CD14-positive monocyte (primary cell): Measurements from ENCODE around the gene TRMT5. TPM values are rescaled to one million over a fixed set of nuclear protein-coding genes. Genes with fewer than 3 reads are reported as not detected.

Experiments used
- DNase-seq, 3 donors: peaks; one replicate each; pipeline ENCODE4 v3.0.0-alpha.2; 2011 to 2022
- H2AFZ ChIP-seq: 2 replicates; pipeline ENCODE4 v1.6.0; 2012; ENCODE audit warnings: mild to moderate bottlenecking, low read depth, low read length, inconsistent platforms; ENCODE audit not compliant: insufficient read depth, poor library complexity, severe bottlenecking
- H3K27ac ChIP-seq, 2 donors: 1 replicate in 1 of 2; 2 replicates in 1 of 2; pipeline ENCODE4 v1.5.1; 2012 to 2013; ENCODE audit warnings: low read length in 2 of 2, control low read depth in 1 of 2, inconsistent platforms in 1 of 2, low read depth in 1 of 2, mild to moderate bottlenecking in 1 of 2
- H3K27me3 ChIP-seq, 2 donors: one replicate each; pipeline versions ENCODE4 v1.6.0 to v1.6.1; 2011 to 2013; ENCODE audit warnings: low read length in 2 of 2; ENCODE audit not compliant: control insufficient read depth in 2 of 2, insufficient read depth in 2 of 2
- H3K36me3 ChIP-seq, 2 donors: replicated peaks in 1 of 2; 1 replicate in 1 of 2; 2 replicates in 1 of 2; pipeline versions ENCODE4 v1.5.1 to v1.6.1; 2012 to 2013; ENCODE audit warnings: low read length in 2 of 2, control low read depth in 1 of 2, inconsistent platforms in 1 of 2, mild to moderate bottlenecking in 1 of 2; ENCODE audit not compliant: insufficient read depth in 2 of 2, control insufficient read depth in 1 of 2
- H3K4me1 ChIP-seq, 2 donors: 1 replicate in 1 of 2; 2 replicates in 1 of 2; pipeline versions ENCODE4 v1.5.1 to v1.6.1; 2012 to 2013; ENCODE audit warnings: low read length in 2 of 2, control low read depth in 1 of 2, inconsistent platforms in 1 of 2, mild to moderate bottlenecking in 1 of 2, moderate library complexity in 1 of 2; ENCODE audit not compliant: insufficient read depth in 2 of 2, control insufficient read depth in 1 of 2
- H3K4me2 ChIP-seq: replicated peaks from 2 replicates; pipeline ENCODE3; 2012; ENCODE audit warnings: low read length, moderate library complexity, mild to moderate bottlenecking; ENCODE audit not compliant: poor library complexity, severe bottlenecking; ENCODE audit errors: extremely low read depth
- H3K4me3 ChIP-seq, 3 experiments: fragments of 200-600 bp in 1 of 3; sonication (generic) in 1 of 3; replicated peaks in 1 of 3; 1 replicate in 2 of 3; 2 replicates in 1 of 3; pipeline ENCODE4 v1.5.1; 2011 to 2013; ENCODE audit warnings: low read length in 3 of 3, mild to moderate bottlenecking in 3 of 3, control low read depth in 2 of 3, low read depth in 2 of 3, inconsistent platforms in 1 of 3, moderate library complexity in 1 of 3
- H3K79me2 ChIP-seq: 2 replicates; pipeline ENCODE4 v1.6.0; 2012; ENCODE audit warnings: mild to moderate bottlenecking, control low read depth, inconsistent platforms, low read length, moderate library complexity; ENCODE audit not compliant: insufficient read depth
- H3K9ac ChIP-seq: 2 replicates; pipeline ENCODE4 v1.6.0; 2017; ENCODE audit warnings: low read length, mild to moderate bottlenecking; ENCODE audit not compliant: insufficient read depth, poor library complexity, severe bottlenecking
- H3K9me3 ChIP-seq, 2 donors: replicated peaks in 1 of 2; 1 replicate in 1 of 2; 2 replicates in 1 of 2; pipeline versions ENCODE4 v1.5.1 to v1.6.1; 2012 to 2013; ENCODE audit warnings: low read length in 2 of 2, control low read depth in 1 of 2; ENCODE audit not compliant: control insufficient read depth in 1 of 2, insufficient read depth in 1 of 2
- H4K20me1 ChIP-seq: 2 replicates; pipeline ENCODE4 v1.6.0; 2012; ENCODE audit warnings: mild to moderate bottlenecking, low read length, control low read depth, moderate library complexity; ENCODE audit not compliant: insufficient read depth
- H3K27ac Mint-ChIP-seq, 7 donors: one replicate each; pipeline ENCODE4 v1.8.0; 2020; ENCODE audit warnings: mild to moderate bottlenecking in 7 of 7, mixed read lengths in 7 of 7, moderate library complexity in 6 of 7, inconsistent platforms in 2 of 7
- H3K27me3 Mint-ChIP-seq, 3 donors: one replicate each; pipeline ENCODE4 v1.8.0; 2021 to 2022; ENCODE audit warnings: low read depth in 3 of 3, mild to moderate bottlenecking in 3 of 3, mixed read lengths in 3 of 3, moderate library complexity in 3 of 3, inconsistent platforms in 1 of 3
- H3K36me3 Mint-ChIP-seq, 2 donors: one replicate each; pipeline ENCODE4 v1.8.0; 2020; ENCODE audit warnings: mixed read lengths in 2 of 2, inconsistent platforms in 1 of 2, mild to moderate bottlenecking in 1 of 2
- H3K4me1 Mint-ChIP-seq: one replicate; pipeline ENCODE4 v1.8.0; 2020; ENCODE audit warnings: mild to moderate bottlenecking, mixed read lengths
- H3K4me3 Mint-ChIP-seq, 2 donors: one replicate each; pipeline ENCODE4 v1.8.0; 2020; ENCODE audit warnings: mild to moderate bottlenecking in 2 of 2, mixed read lengths in 2 of 2, moderate library complexity in 1 of 2
- H3K9me3 Mint-ChIP-seq, 7 donors: one replicate each; pipeline ENCODE4 v1.8.0; 2020 to 2022; ENCODE audit warnings: mixed read lengths in 7 of 7, mild to moderate bottlenecking in 6 of 7, moderate library complexity in 6 of 7, inconsistent platforms in 2 of 7
- CTCF ChIP-seq: fragments of 200-600 bp; IDR thresholded peaks from one replicate; pipeline ENCODE4 v1.8.0; 2022; ENCODE audit warnings: antibody characterized with exemption, mild to moderate bottlenecking
- WGBS: methylation state at CpG from one replicate; pipeline ENCODE4 v1.1.5; 2013; ENCODE audit warnings: missing lambda C conversion rate; ENCODE audit not compliant: insufficient coverage; 5-methylcytosine and 5-hydroxymethylcytosine counted together
- intact Hi-C, 2 donors: fragments of 100-400 bp; cut with micrococcal nuclease; formaldehyde crosslinking; loops; one replicate each; pipeline versions ENCODE4 v1.15.0 to v1.15.1; 2023
- polyA plus RNA-seq, 3 donors: library from polyadenylated mRNA; depleted of rRNA in 1 of 3; unstranded in 2 of 3; stranded (reverse) in 1 of 3; fragments of 300-500 nt in 2 of 3; fragments of >200 nt in 1 of 3; fragmentation: Illumina TruSeq in 2 of 3; gene quantifications; 1 replicate in 2 of 3; 2 replicates in 1 of 3; pipeline ENCODE4 v1.2.3, GENCODE V29; 2012 to 2021

TRMT5 gene
- polyA plus RNA-seq, 3 donors = 0.89 to 2.8 (median 1.9) TPM

GRCh38 chr14:61003571-61003970 is 22.7 kb upstream of the TRMT5 start:
- no peaks in the 10 kb centered on the region for H3K27me3 ChIP-seq
- Mint-ChIP-seq H3K36me3 (peaks cover 14 to 15% of the 10 kb centered on the region in 2 donors), H3K27me3 (peaks cover 0 to 2% (median 0%) of the 10 kb centered on the region in 3 donors), H3K4me3 (no peak overlapping the region), H3K4me1 (no peaks in the 10 kb centered on the region), H3K9me3 (peaks cover 2 to 9% (median 3%) of the 10 kb centered on the region in 7 donors), H3K27ac (no peak overlapping the region)
- WGBS = no CpG with 5 or more reads among the region's 1 CpG
- no peak overlapping the region for H3K4me3 ChIP-seq
- intact Hi-C loops = no loop called here
- no peak overlapping the region for H3K27ac ChIP-seq
- H4K20me1 ChIP-seq = no peaks in the 10 kb centered on the region
- no peak for DNase-seq
- peaks cover 2 to 3% of the 10 kb centered on the region in 2 donors for H3K36me3 ChIP-seq
- H3K9ac ChIP-seq = no peak overlapping the region
- H3K4me1 ChIP-seq = no peaks in the 10 kb centered on the region
- no peaks in the 10 kb centered on the region for H3K9me3 ChIP-seq
- no peak for TF ChIP-seq CTCF
- H2AFZ ChIP-seq = no peak overlapping the region
- H3K4me2 ChIP-seq = no peak overlapping the region
- H3K79me2 ChIP-seq = no peaks in the 10 kb centered on the region

GRCh38 chr14:60999536-60999935 is 18.7 kb upstream of the TRMT5 start:
- DNase-seq = no peak
- H3K4me3 ChIP-seq = no peak overlapping the region
- H3K9me3 Mint-ChIP-seq = peaks cover 0 to 10% (median 4%) of the 10 kb centered on the region in 7 donors
- H3K4me1 ChIP-seq = no peaks in the 10 kb centered on the region
- TF ChIP-seq CTCF = no peak
- H3K79me2 ChIP-seq = no peaks in the 10 kb centered on the region
- H3K27me3 Mint-ChIP-seq = no peaks in the 10 kb centered on the region
- intact Hi-C loops = no loop called here
- H3K4me1 Mint-ChIP-seq = no peaks in the 10 kb centered on the region
- peaks cover 2 to 8% of the 10 kb centered on the region in 2 donors for H3K36me3 ChIP-seq
- no peak overlapping the region for H3K4me2 ChIP-seq
- no peaks in the 10 kb centered on the region for H3K27me3 ChIP-seq
- H3K4me3 Mint-ChIP-seq = no peak overlapping the region
- H3K36me3 Mint-ChIP-seq = peaks cover 23 to 24% of the 10 kb centered on the region in 2 donors
- H3K27ac Mint-ChIP-seq = no peak overlapping the region
- no peak overlapping the region for H2AFZ ChIP-seq
- peaks cover 0 to 2% of the 10 kb centered on the region in 2 donors for H3K9me3 ChIP-seq
- H3K9ac ChIP-seq = no peak overlapping the region
- no peak overlapping the region for H3K27ac ChIP-seq
- no peaks in the 10 kb centered on the region for H4K20me1 ChIP-seq
- WGBS = no CpG with 5 or more reads among the region's 2 CpGs
